Endothelial cell of umbilical vein (primary cell): Measurements from ENCODE around the gene VPS51. TPM values are rescaled to one million over a fixed set of nuclear protein-coding genes. Genes with fewer than 3 reads are reported as not detected.
A peak's percentile ranks its signal among the peaks of the same experiment; 100 is the strongest.

Source experiments
- BruUV-seq: library from RNA; stranded (reverse); fragments of 400-500 nt; replicated peaks from 2 replicates; lab custom pipeline; 2021; lab: Mats Ljungman, UMichigan
- CTCF ChIA-PET: fragments of 300-600, 350-600 bp; sonication (Branson Sonifier 250); formaldehyde crosslinking; loops from one replicate; lab custom pipeline; 2021; ENCODE audit warnings: antibody characterized with exemption, inconsistent platforms; lab: Charles Lee
- POLR2A ChIA-PET: fragments of 300-600, 350-600 bp; sonication (Branson Sonifier 250); formaldehyde crosslinking; loops from one replicate; lab custom pipeline; 2021; ENCODE audit warnings: antibody characterized with exemption, inconsistent platforms; lab: Charles Lee
- DNase-seq: peaks from one replicate; pipeline ENCODE4 v3.0.0-alpha.2; 2011; ENCODE audit warnings: low read depth, low spot score
- FAIRE-seq: peaks from 2 replicates; lab custom pipeline; 2011; peaks lifted over from hg19 to GRCh38; lab: Jason Lieb, UNC
- H2AFZ ChIP-seq: 2 replicates; pipeline ENCODE4 v1.6.0; 2012; ENCODE audit warnings: low read depth, low read length, control low read depth, inconsistent platforms
- H3K27ac ChIP-seq: 2 replicates; pipeline ENCODE4 v1.5.1; 2011; ENCODE audit warnings: low read depth, mild to moderate bottlenecking, control low read depth, low read length, moderate library complexity; ENCODE audit not compliant: insufficient read depth
- H3K27me3 ChIP-seq, 2 experiments: 2 replicates each; pipeline versions ENCODE4 v1.6.0 to v1.6.1; 2011; ENCODE audit warnings: low read length in 2 of 2, mixed read lengths in 1 of 2; ENCODE audit not compliant: control insufficient read depth in 2 of 2, insufficient read depth in 2 of 2
- H3K36me3 ChIP-seq, 2 experiments: 2 replicates in 1 of 2; 3 replicates in 1 of 2; pipeline ENCODE4 v1.5.1; 2011; ENCODE audit warnings: low read length in 2 of 2, mild to moderate bottlenecking in 1 of 2, moderate library complexity in 1 of 2; ENCODE audit not compliant: control insufficient read depth in 2 of 2, insufficient read depth in 2 of 2; ENCODE audit errors: extremely low read depth in 1 of 2
- H3K4me1 ChIP-seq: 3 replicates; pipeline ENCODE4 v1.5.1; 2011; ENCODE audit warnings: mild to moderate bottlenecking, low read length; ENCODE audit not compliant: control insufficient read depth, insufficient read depth; ENCODE audit errors: extremely low read depth
- H3K4me2 ChIP-seq: 2 replicates; pipeline ENCODE4 v1.6.1; 2011; ENCODE audit warnings: low read length, control low read depth, mixed read lengths; ENCODE audit not compliant: insufficient read depth
- H3K4me3 ChIP-seq, 3 experiments: fragments of 200-600 bp in 1 of 3; sonication (generic), shearing (Covaris generic) in 1 of 3; replicated peaks in 1 of 3; 2 replicates each; pipeline ENCODE4 v1.5.1; 2011 to 2016; ENCODE audit warnings: control low read depth in 3 of 3, low read length in 3 of 3, mild to moderate bottlenecking in 2 of 3, inconsistent platforms in 1 of 3, low read depth in 1 of 3, moderate library complexity in 1 of 3; ENCODE audit not compliant: insufficient read depth in 1 of 3
- H3K79me2 ChIP-seq: 2 replicates; pipeline ENCODE4 v1.6.0; 2012; ENCODE audit warnings: low read length, inconsistent platforms; ENCODE audit not compliant: control insufficient read depth, insufficient read depth
- H3K9ac ChIP-seq: replicated peaks from 2 replicates; pipeline ENCODE3; 2011; ENCODE audit warnings: low read length, control low read depth; ENCODE audit not compliant: insufficient read depth; ENCODE audit errors: extremely low read depth
- H3K9me1 ChIP-seq: replicated peaks from 3 replicates; pipeline ENCODE4 v1.6.0; 2011; ENCODE audit warnings: mild to moderate bottlenecking, low read length; ENCODE audit not compliant: control insufficient read depth, insufficient read depth; ENCODE audit errors: extremely low read depth
- H3K9me3 ChIP-seq: replicated peaks from 2 replicates; pipeline ENCODE4 v1.5.1; 2012; ENCODE audit warnings: low read length, inconsistent platforms; ENCODE audit not compliant: control insufficient read depth, insufficient read depth
- H4K20me1 ChIP-seq: replicated peaks from 2 replicates; pipeline ENCODE3; 2011; ENCODE audit warnings: mild to moderate bottlenecking, low read length; ENCODE audit not compliant: control insufficient read depth, insufficient read depth; ENCODE audit errors: extremely low read depth
- GATA2 ChIP-seq: IDR thresholded peaks from 2 replicates; pipeline ENCODE4 v1.7.0; 2011; ENCODE audit warnings: low read depth, mild to moderate bottlenecking, moderate library complexity, mixed read lengths, low read length; ENCODE audit not compliant: insufficient read length, insufficient read depth
- MYC ChIP-seq: IDR thresholded peaks from one replicate; pipeline ENCODE4 v1.6.1; 2011; ENCODE audit warnings: mild to moderate bottlenecking, low read depth, low read length
- POLR2A ChIP-seq: IDR thresholded peaks from 2 replicates; pipeline ENCODE4 v1.6.1; 2012; ENCODE audit warnings: low read depth, mild to moderate bottlenecking, control low read depth, low read length
- POLR2AphosphoS5 ChIP-seq: IDR thresholded peaks from 2 replicates; pipeline ENCODE4 v1.6.1; 2012; ENCODE audit warnings: low read depth, mild to moderate bottlenecking, control low read depth, low read length, moderate library complexity; ENCODE audit not compliant: insufficient read depth
- dilution Hi-C: fragments of 300-500 bp; cut with MboI; formaldehyde crosslinking; loops from one replicate; pipeline ENCODE4 v1.15.0; 2019; ENCODE audit warnings: low sequenced_read_pairs; ENCODE audit not compliant: extremely low pct_ligation_motif_present
- intact Hi-C: fragments of 100-400 bp; cut with micrococcal nuclease; formaldehyde crosslinking; loops from one replicate; pipeline ENCODE4 v1.10.0; 2022
- polyA plus RNA-seq, 4 experiments: library from polyadenylated mRNA; depleted of rRNA in 3 of 4; stranded (reverse) in 3 of 4; unstranded in 1 of 4; fragments of >200 nt; gene quantifications; 2 replicates each; pipeline versions ENCODE4 v1.2.1 to v1.2.3, GENCODE V29; 2011 to 2012; ENCODE audit warnings: missing spikeins in 1 of 4
- total RNA-seq: library from RNA; stranded (reverse); gene quantifications from 2 replicates; pipeline ENCODE4 v1.2.3, GENCODE V29; 2021

The VPS51 gene
- total and polyA plus RNA-seq, 2 donors (not counting 3 experiments of a cell fraction or from before 2014, with no cell fraction given): 108 to 146 TPM

DNA sequence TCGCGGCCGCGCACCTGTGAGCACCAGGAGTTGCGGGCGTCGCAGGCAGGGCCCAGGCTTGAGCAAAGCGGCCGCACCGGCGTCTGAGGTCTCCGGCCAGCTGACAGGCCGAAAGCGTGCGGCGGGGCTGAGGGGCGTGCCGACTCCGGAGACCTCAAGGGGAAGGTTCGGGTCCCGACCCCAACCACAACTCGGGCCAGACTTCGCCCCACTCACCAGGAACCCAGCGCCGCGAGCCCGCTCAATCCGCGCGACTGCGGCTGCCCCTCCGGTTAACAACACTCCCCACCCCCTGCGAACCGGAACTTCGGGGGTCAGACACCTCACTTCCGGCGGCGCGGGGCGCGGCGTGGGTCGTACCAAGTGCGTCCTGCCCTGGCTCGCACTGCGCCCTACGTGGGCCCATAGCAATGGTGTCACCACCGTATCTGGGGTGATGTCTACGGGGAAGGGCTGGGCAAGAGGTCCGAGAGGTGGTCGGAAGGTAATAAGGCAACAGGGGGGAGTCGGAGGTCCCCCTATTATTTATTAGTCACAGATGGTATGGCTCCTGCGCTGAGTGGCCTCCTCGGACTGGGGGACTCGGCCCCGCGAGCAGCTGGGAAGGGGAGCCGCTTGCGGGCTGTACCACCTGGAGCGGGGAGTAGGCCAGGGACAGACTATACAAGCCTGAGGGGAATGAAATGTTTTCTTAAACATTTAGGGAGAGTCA lies 38.4 kb downstream of the VPS51 start, which contains the start of gene SYVN1:
SYVN1 (minus strand) TSS at position 280 of the 712 bp plus-strand sequence. CDS start 918 bp downstream, outside the sequence.
- peak within 1 kb of the TSS; percentile 89 for H3K27ac ChIP-seq
- DNase-seq: peak; percentile 87
- H3K9me1 ChIP-seq: no peaks in the 10 kb centered on the region
- H2AFZ ChIP-seq: peak within 1 kb of the TSS; percentile 80
- H4K20me1 ChIP-seq: no peaks in the 10 kb centered on the region
- peak within 1 kb of the TSS; percentile 62 for H3K4me2 ChIP-seq
- dilution Hi-C loops (no loop called here), intact Hi-C loops (loop anchor here (1.0 kb wide), 2 partner anchors 35 to 47 kb away; partner anchors contain the start of gene CAPN1)
- TF ChIP-seq POLR2AphosphoS5: peak; percentile 92
- peak; percentile 87 for TF ChIP-seq POLR2A
- peak; percentile 68 for TF ChIP-seq MYC
- TF ChIP-seq GATA2: no peak
- H3K79me2 ChIP-seq: peaks cover 14% of the 10 kb centered on the region
- ChIA-PET POLR2A (interaction anchor here (0.8 to 1.4 kb wide), 4 partner anchors 8 to 47 kb away, joined by 3 to 7 read pairs (median 4); partner anchors contain the start of genes CAPN1, FAU, MRPL49 and ZNHIT2), CTCF (interaction anchor here (0.6 to 4.0 kb wide), 12 partner anchors 11 to 1300 kb away, joined by 3 to 27 read pairs (median 4); partner anchors contain the start of genes CAPN1, FAU, MRPL49 and TM7SF2)
- H3K36me3 ChIP-seq: peaks cover 0 to 27% of the 10 kb centered on the region in 2 experiments
- H3K9me3 ChIP-seq: no peaks in the 10 kb centered on the region
- no peak for FAIRE-seq
- peaks cover 12% of the 10 kb centered on the region for H3K4me1 ChIP-seq
- no peaks in the 10 kb centered on the region for H3K27me3 ChIP-seq
- BruUV-seq: no TSS peak
- H3K9ac ChIP-seq: peak within 1 kb of the TSS; percentile 92
- H3K4me3 ChIP-seq: peak within 1 kb of the TSS; percentile 51 to 62 (median 52)
